NCI-H1092 (cell line): Measurements from ENCODE around the gene KRTAP1-4.
"Not testable (repeated sequence)": the region's sequence is repeated elsewhere in the genome, so short reads cannot be mapped to it uniquely, and the experiment has no call there.

ENCODE experiments used
- DNase-seq: peaks from one replicate; lab custom pipeline; 2025; lab: John Stamatoyannopoulos, UW

Gene KRTAP1-4

DNA sequence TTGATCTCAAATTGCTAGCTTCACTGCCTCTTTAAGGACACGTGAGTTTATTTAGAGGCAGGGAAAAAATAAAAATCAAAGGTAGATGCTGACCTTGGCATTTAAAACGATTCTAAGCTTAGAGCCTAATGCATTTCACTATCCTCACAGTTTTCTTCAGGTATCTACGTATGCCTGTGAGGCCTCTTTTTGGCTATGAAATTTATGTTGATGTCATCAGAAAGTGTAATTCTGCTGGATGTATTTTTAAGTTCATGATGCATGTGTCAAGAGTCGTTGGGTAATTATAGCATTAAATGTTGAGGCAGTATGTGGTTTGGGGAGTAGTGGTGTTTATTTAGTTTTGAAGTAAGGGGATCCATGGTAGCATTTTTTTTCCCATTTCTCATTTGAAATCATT, 26.1 kb downstream of the KRTAP1-4 start:
- no peak for DNase-seq

DNA sequence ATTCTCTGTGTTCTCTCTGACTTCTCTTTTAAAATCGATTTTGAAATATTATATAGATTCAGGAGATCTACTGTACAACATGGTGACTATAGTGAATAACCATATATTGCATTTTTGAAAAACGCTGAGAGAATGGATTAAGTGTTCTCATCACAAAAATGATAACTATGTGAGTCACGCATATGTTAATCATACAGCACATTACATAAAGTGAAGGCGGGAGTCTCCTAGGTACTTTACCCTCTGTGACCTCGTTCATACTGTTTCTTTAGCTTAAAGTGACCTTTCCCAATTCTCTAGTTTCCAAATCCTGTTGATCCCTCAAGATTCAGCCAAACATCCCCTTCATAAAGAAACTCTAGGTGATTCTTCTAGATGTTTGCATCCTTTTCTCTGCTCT, 27.2 kb downstream of the KRTAP1-4 start:
- DNase-seq = no peak

DNA sequence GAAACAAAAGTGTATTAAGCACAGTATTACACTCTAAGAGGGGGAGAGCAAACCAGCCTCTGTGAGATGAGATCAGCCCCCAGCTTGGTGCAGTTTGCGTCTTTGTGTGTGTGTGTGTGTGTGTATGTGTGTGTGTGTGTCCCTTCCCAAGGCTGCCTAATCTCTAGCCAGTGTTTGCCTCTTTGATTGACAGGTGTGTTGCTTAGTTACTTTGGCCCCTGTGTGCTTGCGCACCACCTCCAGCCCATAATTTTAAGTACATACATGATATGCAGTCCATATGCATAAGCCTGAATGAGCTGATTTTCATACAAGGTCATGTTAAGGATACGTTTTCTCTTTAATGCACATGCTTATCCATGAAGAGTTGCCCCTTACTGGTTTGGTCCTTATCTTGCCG, 28.2 kb downstream of the KRTAP1-4 start:
- no peak for DNase-seq

DNA sequence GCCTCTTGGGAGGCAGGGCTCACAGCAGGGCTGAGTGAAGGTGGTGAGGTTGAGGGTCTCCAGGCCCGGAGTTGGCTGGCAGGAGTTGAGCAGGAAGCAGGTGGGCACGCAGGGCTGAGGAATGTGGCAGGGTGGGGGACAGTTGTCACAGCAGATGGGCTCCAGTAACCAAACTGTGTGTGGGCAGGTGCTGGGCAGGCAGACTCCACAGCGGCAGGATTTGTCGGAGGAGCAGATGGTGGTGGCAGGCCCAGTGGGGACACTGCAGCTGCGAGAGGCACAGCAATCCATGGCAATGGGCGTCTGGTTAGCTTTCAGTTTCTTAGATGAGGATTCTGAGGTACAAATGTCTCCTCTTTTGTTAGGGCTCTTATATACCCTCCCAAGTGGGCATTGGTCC, 30.4 kb downstream of the KRTAP1-4 start, which contains the start of gene KRTAP3-2:
Gene KRTAP3-2, minus strand, starts transcription at position 344 of the 400 bp plus-strand sequence. Its CDS starts 53 bp downstream, at position 291.
- DNase-seq = not testable (repeated sequence)

DNA sequence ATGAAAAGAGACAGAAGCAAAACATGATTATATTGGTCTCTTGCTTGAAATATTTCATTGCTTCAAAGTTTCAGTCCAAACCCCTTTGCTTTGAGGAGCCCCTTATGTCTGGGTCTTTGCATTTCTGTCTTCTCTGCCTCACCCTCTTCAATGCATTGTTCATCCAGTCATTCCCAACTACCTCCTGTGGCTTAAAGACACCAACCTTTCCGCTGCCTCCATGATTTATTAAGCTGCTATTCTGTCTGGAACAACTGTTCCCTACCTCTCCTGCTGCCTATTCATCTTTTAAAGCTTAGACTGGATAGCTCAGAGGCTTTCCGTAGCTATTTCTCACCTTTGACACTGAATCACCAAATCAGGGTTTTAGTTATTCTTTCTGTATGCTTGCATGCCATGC, 32.6 kb downstream of the KRTAP1-4 start:
- no peak for DNase-seq

DNA sequence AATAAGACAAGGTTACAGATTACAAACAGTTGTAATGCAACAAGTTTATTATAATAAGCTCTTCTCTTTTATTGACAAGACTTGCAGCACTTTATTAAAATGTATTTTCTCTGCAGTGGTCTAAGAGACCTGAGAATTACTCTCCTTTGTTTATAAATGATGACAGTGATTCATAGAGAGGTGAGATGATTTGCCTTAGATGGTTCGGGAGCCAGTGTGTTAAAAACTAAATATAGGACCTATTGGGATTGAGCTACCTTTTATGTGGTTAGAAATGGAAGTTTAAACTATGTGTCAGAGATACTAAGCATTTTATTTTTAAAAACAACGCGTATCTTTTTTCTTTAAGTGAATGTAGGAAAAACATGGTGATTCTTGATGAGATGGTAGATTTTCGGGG, 33.2 kb downstream of the KRTAP1-4 start:
- DNase-seq = no peak

DNA sequence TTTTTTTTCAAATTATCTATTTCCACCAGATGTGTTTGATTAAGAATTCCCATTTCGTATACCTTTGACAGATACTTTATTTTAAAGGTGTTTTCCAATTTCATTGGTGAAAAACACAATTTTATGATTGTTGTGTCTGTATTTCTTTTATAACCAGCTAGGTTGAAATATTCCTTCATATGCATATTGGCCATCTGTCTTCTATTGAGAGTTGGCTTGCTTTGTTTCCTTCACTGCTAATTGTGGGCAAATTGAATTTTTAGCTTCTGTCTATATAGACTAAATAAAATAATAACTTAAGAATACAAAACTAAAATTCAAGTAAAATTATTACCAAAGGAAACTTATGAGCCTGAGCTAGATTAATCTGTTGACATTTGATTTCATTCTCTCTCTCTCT, 34.9 kb downstream of the KRTAP1-4 start:
- no peak for DNase-seq

DNA sequence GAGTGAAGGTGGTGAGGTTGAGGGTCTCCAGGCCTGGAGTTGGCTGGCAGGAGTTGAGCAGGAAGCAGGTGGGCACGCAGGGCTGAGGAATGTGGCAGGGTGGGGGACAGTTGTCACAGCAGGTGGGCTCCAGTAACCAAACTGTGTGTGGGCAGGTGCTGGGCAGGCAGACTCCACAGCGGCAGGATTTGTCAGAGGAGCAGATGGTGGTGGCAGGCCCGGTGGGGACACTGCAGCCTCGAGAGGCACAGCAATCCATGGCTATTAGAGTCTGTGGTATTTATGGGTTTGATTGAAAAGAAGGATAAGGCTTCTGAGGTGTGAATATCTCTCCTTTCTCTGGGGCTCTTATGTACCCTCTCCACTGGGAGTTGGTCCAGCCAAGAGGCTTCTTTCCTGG, 36.2 kb downstream of the KRTAP1-4 start, which contains the start of gene KRTAP3-3:
Gene KRTAP3-3, minus strand, starts transcription at position 326 of the 400 bp plus-strand sequence. Its CDS starts 67 bp downstream, at position 259.
- DNase-seq = no peak

DNA sequence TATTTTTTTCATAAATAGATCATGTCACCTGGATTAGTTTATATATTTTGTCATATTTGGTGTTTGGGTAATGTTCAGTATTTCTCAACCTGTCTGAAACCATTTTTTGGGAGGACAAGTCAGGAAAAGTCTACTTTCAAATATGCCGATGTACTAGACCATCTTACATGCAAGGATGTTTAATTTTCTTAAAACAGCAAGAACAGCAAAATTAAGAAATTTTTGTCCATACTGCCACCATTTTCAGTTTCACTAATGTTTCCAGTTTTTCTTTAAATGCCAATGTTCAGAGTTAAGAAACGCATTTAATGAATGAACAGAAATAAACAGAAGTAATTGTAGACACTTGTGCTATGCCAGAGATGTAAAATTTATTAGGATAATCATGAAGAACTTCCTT, 36.9 kb downstream of the KRTAP1-4 start:
- no peak for DNase-seq

DNA sequence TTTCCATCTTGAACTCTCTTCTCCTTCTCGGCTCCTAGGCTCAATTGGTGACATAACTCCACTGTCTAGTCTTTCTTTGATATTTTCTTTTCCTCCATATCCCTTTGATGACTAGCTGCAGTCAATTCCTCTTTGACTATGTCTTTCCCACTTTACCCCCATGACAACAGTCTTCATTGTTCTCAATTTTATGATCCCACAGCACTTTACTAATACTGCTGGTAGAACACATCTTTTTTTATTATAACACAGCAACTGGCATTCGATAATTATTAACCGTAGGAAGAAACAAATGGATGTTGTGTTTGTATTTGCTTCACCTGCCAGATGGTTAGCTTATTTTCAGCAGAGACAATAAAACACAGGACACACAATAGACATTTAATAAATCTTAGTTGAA, 37.3 kb downstream of the KRTAP1-4 start:
- no peak for DNase-seq

DNA sequence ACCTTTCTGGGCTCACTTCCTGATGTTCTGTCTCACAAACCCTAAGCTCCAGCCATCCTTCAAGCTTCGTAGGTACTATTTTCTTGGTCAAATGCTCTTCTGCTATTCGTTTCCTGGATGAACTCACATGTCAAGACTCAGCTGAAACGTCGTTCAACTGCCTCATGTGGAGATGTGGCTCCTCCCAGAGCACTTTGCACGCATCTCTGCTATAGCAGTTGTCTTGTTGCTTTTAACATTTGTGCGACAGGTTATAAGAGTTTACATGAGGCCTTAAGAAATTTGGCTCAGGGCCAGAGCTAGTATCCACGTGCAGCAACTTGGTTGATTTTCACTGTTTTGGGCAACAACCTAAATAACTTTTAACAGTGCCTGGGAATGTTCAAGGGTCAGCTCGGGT, 43.1 kb downstream of the KRTAP1-4 start:
- DNase-seq = no peak

DNA sequence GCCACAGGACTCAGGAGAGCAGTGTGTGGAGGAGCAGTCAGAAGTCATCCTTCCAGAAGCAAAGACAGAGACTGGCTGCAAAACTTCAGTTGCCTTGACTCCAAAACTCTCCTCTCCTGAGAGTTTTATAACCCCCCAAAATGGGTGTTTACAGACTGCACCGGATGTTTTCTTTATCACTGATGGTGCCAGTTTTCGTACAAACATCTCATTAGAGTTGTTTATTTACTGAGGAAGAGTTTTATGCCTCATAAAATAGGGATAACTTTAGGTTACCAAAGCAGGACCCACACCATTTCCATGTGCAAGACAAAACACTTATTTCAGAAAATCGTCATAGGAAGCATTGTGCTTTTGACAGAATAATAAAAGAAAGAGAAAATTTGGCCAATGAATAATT, 45.8 kb downstream of the KRTAP1-4 start, which contains the start of gene KRT40:
Gene KRT40, minus strand, starts transcription at position 101 of the 400 bp plus-strand sequence. Its CDS starts 53 bp downstream, at position 48.
- DNase-seq = no peak

DNA sequence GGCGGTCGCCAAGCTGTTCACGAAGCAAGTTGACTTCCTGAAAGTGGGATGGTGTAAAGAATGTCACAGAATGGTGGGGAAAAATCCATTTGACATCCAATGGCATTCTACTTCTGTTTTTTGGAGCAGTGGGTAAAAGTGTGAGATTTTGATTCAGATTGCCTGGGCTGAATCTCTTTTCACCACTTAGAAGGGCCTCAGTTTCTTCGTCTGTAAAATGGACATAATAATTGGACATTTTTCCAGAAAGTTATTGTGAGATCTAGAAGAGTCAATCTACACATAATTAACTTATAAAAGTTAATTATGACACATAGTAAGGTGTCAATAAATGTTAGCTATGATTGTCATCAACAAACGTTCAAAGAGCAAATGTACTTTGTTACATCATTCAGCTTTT, 48.9 kb downstream of the KRTAP1-4 start:
- DNase-seq = no peak

DNA sequence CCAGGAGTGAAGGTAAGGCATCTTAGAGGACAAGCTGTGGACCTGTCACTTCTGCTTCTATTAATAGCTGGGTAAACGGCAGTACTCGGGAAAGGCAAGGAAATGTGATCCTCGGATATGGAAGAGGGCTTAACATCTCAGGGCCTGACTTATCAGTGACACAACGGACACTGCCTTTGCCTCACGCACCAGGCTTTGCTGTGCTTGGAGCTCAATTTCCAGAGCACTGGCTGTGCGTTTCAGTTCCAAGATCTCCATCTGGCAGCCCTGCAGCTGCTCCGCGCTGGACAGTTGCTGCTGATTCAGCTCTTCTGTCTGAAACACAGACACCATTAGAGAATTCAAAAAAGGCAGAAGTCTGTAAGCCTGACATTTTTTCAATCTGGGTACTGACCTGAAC, 49.4 kb downstream of the KRTAP1-4 start:
- DNase-seq = no peak

DNA sequence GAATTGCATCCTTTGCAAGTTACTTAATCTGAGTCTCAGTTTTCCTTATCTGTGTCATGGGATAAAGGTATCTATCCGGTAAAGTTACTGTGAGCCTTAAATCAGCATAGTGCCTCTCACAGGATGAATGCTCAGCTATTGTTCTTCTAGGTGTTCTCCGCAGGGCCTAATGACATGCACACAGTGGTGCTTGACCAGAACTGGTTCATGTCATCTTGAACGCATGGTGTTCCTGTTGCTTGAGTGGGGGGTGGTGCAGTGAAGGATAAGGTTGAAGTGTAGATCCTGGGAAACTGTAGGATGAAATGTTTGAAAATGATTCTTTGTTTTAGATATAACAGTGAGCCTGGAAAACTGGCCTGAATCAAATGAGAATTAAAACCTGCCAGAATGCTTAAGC, 49.9 kb downstream of the KRTAP1-4 start:
- DNase-seq = no peak
